Measurements from ENCODE around the gene LRRK1.

The LRRK1 gene

GRCh38 chr15:101058735-101059134, 139.6 kb downstream of the LRRK1 start:
- DNase-seq (ENCODE audit: low spot score) = no peak

- peak; percentile 6 for DNase-seq (ENCODE audit: low spot score)
These were observed 140.5 kb downstream of the LRRK1 start for GRCh38 chr15:101059381-101060341.

GRCh38 chr15:101060576-101061551, 141.7 kb downstream of the LRRK1 start:
- DNase-seq (ENCODE audit: low spot score) = no peak

- DNase-seq (ENCODE audit: low spot score) = no peak
These were observed 142.9 kb downstream of the LRRK1 start for GRCh38 chr15:101062063-101062462.

GRCh38 chr15:101062471-101063171, 143.5 kb downstream of the LRRK1 start:
- DNase-seq (ENCODE audit: low spot score) = no peak

GRCh38 chr15:101063212-101063611, 144.1 kb downstream of the LRRK1 start:
- DNase-seq (ENCODE audit: low spot score) = no peak

- no peak for DNase-seq (ENCODE audit: low spot score)
These were observed 145.0 kb downstream of the LRRK1 start for GRCh38 chr15:101063891-101064794.

- DNase-seq (ENCODE audit: low spot score) = no peak
These were observed 145.8 kb downstream of the LRRK1 start for GRCh38 chr15:101064795-101065569.

- no peak for DNase-seq (ENCODE audit: low spot score)
These were observed 146.5 kb downstream of the LRRK1 start for GRCh38 chr15:101065570-101066221.

GRCh38 chr15:101066501-101067408, 147.6 kb downstream of the LRRK1 start:
- DNase-seq (ENCODE audit: low spot score) = no peak

GRCh38 chr15:101067660-101068522, 148.7 kb downstream of the LRRK1 start:
- no peak for DNase-seq (ENCODE audit: low spot score)

GRCh38 chr15:101068523-101068960, 149.4 kb downstream of the LRRK1 start:
- no peak for DNase-seq (ENCODE audit: low spot score)

GRCh38 chr15:101068961-101069653, 149.9 kb downstream of the LRRK1 start:
- DNase-seq (ENCODE audit: low spot score) = no peak

GRCh38 chr15:101069654-101069973, 150.5 kb downstream of the LRRK1 start:
- DNase-seq (ENCODE audit: low spot score) = no peak

- no peak for DNase-seq (ENCODE audit: low spot score)
These were observed 150.9 kb downstream of the LRRK1 start for GRCh38 chr15:101070024-101070423.

- DNase-seq (ENCODE audit: low spot score) = peak; percentile 17
These were observed 151.5 kb downstream of the LRRK1 start for GRCh38 chr15:101070502-101071273.

Measured in activated CD4-positive, alpha-beta T cell treated with anti-CD3 and anti-CD28 coated beads, Interleukin-2, Interleukin-4, amounts not matched to agents 100 ng/mL and 50 ng/mL, durations not matched to agents 16 hours and 8 hours (primary cell).